Gastrocnemius medialis (tissue), 4 donors: ENCODE data around the gene BHLHA15.

Experiments
- POLR2A ChIP-seq, 2 donors: fragments of 450-650 bp; IDR thresholded peaks; one replicate each; pipeline ENCODE4 v1.6.1; 2017; ENCODE audit warnings: antibody characterized with exemption in 2 of 2, mild to moderate bottlenecking in 2 of 2, moderate library complexity in 2 of 2
- TF ChIP-seq, protein P1 (sequence below), 5 experiments: fragments of 450-650 bp in 3 of 5; fragments of 200-600 bp in 2 of 5; sonication (generic) in 2 of 5; IDR thresholded peaks in 4 of 5; conservative IDR thresholded peaks in 1 of 5; 1 replicate in 4 of 5; 2 replicates in 1 of 5; pipeline ENCODE4 v1.5.1; 2016 to 2019; ENCODE audit warnings: antibody characterized with exemption in 5 of 5, mild to moderate bottlenecking in 3 of 5, moderate library complexity in 3 of 5

DNA sequence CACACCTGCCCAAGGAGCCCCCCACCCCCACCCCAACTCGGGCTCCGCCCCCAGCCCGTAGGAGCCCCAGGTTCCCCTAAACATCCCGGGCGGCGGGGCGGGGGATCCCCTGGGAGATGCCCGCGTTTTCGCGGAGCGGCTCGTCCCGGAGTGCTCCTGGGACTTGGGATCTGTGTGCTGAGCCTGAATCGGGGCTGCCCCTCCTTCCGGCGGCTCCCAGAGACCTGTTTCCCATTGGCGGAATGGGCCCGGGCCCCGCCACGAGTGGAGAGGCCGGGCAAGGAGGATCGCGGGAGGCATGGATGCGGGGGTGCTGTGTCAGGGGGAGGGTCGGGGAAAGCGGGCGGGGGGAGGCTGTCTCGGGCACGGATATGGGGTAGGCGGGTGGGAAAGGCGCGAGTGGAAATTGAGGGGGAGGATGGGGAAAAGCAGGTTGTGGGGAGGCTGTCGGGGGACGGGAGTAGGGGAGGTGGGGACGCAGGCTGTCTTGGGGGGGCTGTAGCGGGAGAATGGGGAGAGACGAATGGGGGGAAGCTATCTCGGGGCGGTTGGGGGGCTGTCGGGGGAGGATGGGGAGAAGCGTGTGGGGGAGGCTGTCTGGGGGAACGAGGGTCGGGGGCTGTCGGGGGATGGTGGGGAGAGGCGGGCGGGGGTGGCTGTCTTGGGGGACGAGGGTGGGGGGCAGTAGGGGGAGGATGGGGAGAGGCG is 572 bp upstream of the BHLHA15 start:
- TF ChIP-seq, protein P1, sequence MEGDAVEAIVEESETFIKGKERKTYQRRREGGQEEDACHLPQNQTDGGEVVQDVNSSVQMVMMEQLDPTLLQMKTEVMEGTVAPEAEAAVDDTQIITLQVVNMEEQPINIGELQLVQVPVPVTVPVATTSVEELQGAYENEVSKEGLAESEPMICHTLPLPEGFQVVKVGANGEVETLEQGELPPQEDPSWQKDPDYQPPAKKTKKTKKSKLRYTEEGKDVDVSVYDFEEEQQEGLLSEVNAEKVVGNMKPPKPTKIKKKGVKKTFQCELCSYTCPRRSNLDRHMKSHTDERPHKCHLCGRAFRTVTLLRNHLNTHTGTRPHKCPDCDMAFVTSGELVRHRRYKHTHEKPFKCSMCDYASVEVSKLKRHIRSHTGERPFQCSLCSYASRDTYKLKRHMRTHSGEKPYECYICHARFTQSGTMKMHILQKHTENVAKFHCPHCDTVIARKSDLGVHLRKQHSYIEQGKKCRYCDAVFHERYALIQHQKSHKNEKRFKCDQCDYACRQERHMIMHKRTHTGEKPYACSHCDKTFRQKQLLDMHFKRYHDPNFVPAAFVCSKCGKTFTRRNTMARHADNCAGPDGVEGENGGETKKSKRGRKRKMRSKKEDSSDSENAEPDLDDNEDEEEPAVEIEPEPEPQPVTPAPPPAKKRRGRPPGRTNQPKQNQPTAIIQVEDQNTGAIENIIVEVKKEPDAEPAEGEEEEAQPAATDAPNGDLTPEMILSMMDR (IDR thresholded peaks at IDR 0.05 in 4 of 5, conservative IDR thresholded peaks at IDR 0.05 in 1 of 5) = no peak
- TF ChIP-seq POLR2A (IDR thresholded peaks at IDR 0.05) = no peak
